Fibroblast of skin of right quadriceps (primary cell): ENCODE measurements around the gene PADI1.
A peak's percentile ranks its signal among the peaks of the same experiment; 100 is the strongest.

ENCODE experiments used
- DNase-seq: peaks from one replicate; pipeline ENCODE4 v3.0.0-alpha.2; 2013

The PADI1 gene

GRCh38 chr1:17204546-17205440, at the start of gene PADI1:
Gene PADI1, plus strand, starts transcription at chr1:17205128. Its CDS starts 90 bp downstream, at chr1:17205218.
- no peak for DNase-seq

DNA sequence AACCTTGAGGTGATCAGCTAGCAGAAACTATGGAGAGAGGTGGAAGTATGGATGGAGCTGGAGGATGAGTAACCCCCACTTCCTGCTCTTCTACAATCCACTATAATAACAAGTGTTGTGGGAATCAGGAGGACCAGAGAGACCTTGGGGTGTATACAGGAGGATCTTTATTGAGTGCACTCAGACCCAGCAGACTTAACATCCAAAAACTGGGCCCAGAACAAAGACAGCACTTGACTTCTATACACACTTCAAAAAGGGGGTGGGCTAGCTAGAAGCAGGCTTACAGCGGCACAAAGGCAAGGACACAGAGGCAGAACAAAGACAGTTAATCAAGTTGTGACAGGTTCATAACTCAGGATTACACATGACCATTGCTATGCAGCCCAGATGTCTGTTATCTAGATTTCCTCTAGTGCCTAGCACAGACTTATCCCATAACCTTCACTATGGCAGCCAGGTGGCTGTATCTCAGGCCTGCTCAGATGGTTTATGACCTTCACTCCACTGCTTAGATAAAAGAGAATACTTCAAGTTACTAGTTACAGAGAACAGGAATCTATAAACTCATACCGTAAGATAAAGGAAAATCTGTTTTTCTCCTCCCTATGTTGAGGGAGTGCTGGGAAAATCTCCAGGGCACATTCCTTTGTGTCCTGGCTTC, 49.5 kb upstream of the PADI1 start:
- no peak for DNase-seq

- DNase-seq, result no peak
These were observed 48.8 kb upstream of the PADI1 start for GRCh38 chr1:17156108-17156507.

DNA sequence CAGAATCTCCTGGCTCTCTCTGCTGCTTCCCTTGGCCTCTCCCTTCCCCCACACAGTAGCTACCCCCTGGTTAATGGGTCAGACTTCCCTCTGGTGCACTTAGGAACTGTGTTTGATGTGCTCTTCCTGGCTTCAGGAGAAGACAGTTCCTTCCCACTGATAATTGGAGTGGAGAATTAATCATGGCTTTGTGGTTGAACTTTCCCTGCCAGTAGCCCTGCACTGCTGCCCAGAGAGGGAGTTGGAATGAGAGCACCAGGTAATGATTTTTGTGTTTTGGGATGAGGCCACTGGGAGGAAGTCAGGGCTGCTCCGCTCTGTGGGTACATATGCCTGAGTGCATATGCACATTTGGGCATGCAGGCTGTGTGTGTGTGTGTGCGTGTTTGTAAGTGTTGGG, 46.0 kb upstream of the PADI1 start:
- DNase-seq, result no peak

DNA sequence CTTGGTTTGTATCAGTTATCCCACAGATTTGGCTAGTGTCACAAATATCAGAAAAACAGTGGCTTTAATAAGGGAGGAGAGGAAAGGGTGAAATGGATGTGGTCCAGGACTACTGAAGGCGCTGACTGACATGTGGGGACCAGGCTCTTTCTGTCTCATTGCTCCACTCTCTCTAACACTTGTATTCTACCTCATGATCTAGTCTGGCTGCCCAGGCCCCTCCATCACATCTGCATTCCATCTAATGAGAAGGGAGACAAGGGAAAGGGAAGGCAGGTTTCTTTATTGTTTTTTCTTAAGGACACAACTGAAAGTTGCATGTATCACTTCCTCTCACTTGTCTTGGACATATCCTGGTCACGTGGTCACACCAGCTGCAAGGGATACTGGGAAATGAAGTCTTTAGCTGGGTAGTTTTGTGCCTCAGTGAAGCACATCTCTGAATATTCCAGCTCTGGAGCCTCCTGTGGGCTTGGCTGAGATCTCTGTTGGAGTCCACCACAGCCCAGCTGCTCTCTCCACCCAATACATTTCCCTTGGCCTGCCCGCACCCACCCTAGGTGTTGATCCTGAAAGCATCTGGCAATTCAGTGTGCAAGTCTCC, 43.7 kb upstream of the PADI1 start:
- no peak for DNase-seq

GRCh38 chr1:17161926-17162800, 42.8 kb upstream of the PADI1 start:
- DNase-seq, result no peak

GRCh38 chr1:17162941-17163340, 42.0 kb upstream of the PADI1 start:
- no peak for DNase-seq

GRCh38 chr1:17163371-17163770, 41.6 kb upstream of the PADI1 start:
- DNase-seq, result no peak

DNA sequence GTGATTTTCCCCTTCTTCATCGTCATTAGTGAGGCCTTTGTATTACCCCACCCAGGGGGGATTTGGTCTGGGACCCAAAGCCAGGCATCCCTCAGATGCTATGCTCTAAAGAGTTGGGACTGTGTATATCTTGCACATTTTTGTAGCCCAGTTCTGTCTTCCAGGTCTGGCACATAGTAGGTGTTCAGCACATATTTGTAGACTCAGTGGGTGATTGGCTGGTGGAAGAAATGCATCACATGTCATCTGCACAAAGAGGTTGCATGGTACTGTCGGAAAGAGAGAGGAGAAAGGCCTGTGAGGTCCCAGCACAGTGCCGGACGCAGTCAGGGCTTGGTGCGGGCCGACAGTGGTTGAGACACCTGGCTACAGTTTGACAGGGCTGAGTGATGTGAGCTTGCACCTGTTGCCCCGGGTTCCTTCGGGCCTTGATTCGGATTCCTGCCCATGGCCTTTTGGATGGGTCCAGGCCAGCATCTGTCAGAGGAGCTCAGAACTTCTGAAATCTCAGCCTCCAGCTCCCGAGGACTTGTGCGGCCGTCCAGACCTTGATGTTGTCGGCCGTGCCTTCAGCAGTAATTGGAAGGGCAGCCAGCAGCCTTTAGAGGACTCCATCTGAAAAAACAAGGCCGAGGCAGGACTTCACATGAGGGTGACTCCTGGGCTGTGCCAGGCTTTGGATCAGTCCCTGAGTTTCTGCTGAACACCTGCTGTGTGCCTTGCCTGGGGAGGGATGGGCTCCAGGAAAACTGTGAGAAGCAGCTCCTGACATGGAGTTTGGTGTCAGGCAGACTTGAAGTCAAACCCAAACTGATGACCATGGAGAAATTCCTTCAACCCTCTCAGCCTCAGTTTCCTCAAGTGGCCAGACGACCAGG, 40.9 kb upstream of the PADI1 start:
- no peak for DNase-seq

DNA sequence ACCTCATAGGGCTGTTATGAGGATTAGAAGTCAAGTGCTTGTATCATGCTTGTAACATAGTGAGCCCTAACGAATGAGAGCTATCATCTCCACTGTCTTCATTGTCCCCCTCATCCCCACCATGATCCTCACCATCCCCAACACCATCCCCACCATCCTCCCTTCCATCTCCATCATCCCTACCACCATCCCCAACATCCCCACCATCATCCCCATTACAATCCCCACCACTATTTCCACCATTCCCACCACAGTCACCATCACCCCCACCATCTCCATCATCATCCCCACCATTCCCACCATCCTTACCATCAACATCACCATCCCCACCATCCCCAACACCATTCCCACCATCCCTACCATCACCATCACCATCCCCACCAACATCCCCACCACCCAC, 39.1 kb upstream of the PADI1 start:
- no peak for DNase-seq

DNA sequence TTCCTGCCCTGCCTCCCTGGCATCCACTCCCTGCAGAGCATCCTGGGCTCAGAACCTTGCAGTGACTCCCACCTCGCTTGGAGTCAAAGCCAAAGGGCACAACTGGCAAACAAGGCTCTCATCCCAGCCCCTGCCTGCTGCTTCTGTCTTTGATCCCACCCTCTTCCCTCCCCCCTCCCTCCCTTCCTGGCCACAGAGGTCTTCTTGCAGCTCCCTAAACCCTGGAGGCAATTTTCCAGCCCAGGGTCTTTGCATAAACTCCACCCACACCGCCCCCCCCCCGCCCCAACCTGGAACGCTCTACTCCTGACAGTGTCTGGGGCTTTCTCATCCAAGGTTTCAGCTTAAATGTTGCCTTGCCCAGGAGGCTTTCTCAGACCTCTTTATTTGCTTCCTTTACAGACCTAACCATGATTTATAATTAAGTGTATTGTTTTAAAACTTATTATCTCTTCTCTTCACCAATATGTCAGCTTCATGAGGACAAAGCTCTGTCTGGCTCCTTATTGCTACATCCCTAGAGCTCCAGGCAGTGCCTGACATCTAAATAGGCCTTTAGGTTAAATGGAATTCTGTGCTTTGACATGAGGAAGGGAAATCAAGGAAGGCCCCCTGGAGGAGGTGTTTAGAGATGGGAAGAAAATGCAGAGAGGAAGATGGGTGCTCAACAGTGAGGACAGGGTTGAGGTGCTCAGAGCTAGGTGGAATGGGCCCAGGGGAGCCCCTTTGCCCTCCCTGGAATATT, 37.7 kb upstream of the PADI1 start:
- no peak for DNase-seq

GRCh38 chr1:17167786-17168090, 37.2 kb upstream of the PADI1 start:
- DNase-seq, result no peak

- peak; percentile 91 for DNase-seq
These were observed 36.6 kb upstream of the PADI1 start for GRCh38 chr1:17168091-17168876.

DNA sequence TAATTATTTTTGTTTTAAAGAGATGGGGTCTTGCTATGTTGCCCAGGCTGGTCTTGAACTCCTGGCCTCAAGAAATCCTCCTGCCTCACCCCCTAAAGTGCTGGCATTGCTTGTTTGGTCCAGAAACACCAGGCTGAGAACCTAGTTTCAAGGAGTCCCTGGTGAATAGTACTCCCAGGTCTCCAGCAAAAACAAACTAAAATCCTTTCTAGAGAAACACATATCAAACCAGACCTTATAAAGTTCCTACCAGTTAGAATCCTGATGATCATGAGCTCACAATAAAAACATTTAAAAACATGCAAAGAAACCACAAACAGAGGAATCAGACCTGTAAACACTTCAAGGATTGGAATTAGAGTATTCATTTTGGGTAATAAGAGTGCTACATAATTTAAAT, 34.4 kb upstream of the PADI1 start:
- DNase-seq, result peak; percentile 81

DNA sequence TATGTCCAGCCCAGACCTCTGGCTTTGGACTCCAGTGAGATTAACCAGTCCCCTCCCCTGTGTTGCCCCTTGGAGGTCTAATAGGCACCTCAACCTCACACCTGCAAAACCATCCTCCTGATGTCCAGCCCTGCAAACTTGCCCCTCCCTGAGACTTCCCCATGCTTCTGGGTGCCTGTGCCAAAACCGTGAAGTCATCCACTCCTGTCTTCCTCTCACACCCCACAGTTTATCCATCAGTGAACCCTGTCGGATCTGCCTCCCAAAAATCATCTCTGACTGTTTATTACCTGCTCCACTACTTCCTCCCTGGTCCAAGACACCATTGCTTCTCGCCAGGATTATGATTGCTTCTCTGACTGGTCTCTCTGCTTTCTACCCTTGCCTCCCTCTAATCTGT, 31.7 kb upstream of the PADI1 start:
- no peak for DNase-seq

- DNase-seq, result no peak
These were observed 28.4 kb upstream of the PADI1 start for GRCh38 chr1:17176306-17177061.

- DNase-seq, result no peak
These were observed 27.3 kb upstream of the PADI1 start for GRCh38 chr1:17177651-17178050.

DNA sequence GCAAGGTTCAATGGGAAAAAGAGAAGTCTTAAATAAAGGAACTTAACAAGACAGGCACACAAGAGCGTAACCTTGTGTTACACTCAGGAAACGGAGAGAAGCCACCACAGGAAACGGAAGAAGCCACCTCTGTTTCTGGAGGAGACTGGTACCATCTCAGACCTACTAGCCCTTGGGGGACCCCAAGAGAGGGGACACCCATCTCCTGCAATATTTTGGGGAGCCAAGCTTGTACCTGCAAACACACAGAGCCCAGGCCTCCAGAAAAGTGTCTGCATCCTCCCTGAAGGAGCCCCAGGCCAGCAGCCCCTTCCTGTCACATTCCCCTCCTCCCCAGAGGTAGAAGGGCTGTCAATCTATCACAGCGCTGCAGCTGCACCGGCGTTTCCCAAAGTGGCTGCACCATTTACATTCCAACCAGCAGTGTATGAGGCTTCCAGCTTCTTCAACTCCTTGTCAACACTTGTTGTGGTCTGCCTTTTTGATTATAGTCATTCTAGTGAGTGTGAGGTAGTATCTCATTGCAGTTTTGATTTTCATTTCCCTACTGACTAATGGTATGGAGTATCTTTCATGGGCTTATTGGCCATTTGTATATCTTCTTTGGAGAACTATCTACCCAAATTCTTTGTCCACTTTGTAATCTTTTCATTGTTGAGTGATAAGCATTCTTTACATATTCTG, 23.0 kb upstream of the PADI1 start:
- no peak for DNase-seq
